NCI-H2081 treated with DMSO at 0.1 percent for 48 hours (cell line): ENCODE data around the gene GATA2.

Experiments used
- DNase-seq: peaks from one replicate; lab custom pipeline; 2025; lab: John Stamatoyannopoulos, UW

The GATA2 gene

DNA sequence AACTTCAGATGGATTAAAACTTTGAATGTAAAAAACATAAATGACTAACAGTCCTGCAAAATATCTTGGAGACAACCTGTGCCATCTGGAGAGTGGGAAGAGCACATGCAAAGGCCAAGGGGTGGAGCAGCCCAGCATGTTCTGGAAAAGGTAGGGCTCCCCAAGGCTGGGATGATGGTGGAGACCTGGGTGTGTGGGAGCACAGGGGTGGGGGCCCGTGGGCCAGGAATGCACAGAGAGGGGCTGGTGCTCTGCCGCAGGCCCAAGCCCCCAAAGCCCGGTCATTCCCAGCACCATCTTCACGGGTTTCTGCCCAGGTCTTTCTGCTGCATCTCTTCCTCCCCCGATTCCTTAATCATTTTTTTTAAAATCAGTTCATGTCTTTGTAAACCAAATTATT is 9.7 kb upstream of the GATA2 start:
- DNase-seq: no peak

- DNase-seq: no peak
Measured at GRCh38 chr3:128501431-128501830, 8.4 kb upstream of the GATA2 start.

- DNase-seq: no peak
Measured at GRCh38 chr3:128500556-128500955, 7.6 kb upstream of the GATA2 start.

- no peak for DNase-seq
Measured at GRCh38 chr3:128499724-128500275, 6.8 kb upstream of the GATA2 start.

DNA sequence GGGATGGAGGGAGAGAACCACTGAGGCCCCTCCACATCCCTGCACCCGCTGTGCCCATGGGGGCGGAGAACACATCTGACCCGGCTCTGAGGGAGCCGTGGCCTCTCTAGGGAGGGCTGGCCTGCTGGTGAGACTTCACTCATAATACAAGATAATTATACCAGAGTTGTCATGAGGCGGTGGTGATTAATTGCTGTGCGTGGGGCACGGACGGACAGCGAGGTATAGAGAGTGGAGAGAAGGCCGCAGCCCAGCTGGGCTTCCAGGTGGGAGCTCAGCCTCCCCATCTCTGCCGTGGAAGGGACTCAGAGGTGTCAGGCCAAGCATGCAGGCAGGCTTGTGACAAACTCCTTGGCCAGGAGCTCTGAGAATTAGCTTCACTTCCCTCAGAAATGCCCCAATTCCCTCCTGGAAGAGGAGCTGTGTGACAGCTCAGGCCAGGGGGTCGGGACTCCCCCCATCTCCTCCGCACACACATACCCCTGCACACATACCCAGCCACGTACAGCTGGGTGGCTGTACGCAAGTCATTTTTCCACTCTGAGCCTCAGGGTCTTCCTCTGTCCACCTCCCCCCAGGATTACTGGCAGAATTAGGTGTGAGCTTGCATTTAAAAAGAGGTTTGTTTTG is 6.0 kb upstream of the GATA2 start:
- DNase-seq: no peak

DNA sequence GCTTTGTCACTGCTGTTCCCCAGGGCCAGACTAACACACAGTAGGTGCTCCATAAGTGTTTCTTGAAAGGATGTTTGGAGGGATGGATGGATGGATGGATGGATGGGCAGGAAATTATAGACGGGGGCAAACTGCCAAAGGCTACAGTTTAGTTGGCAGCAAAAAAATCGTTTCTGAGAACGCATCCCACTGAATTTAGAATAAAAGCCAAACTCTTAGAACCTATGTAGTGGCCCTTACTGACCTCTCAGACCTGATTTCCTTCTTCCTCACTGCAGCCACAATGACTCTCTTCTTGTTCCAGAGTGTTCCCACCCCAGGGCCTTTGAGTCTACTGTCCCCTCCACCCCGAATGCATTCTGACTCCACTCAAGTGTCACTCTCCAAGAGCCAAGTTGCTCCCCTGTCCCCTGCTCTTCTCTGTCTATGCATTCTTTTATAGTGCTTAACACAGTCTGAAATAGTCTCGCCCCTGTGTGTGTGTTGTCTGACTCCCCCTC is 5.2 kb upstream of the GATA2 start:
- DNase-seq: no peak

GRCh38 chr3:128497305-128498126 is 4.5 kb upstream of the GATA2 start:
- DNase-seq: peak; percentile 49

GRCh38 chr3:128496602-128497304 is 3.8 kb upstream of the GATA2 start:
- DNase-seq: no peak

DNA sequence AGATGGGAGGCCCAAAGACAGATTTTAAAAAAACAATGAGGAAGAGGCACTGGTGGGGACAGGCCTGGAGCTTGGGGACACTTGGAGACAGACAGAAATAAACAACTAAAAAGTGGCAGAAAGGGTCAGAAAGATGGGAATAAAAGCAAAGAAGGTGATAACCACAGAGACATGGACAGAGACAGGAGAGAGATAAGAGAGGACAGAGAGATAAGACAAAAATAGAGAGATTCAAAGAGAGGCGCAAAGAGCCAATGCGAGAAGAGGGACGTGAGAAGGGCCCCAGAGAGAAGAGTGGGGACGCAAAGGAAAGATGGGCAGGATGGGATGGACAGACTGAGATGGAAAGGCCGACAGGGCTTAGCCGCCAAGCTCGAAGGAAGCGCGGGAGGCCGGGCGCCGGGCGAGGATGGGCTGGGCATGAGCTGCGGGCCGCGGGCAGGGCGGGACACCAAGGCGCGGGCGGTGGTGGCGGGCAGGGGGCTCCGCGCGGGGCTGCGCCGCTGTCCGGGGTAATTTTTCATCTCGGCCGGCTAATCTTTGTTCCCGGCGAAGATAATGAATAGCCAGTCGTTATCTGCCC is 3.1 kb upstream of the GATA2 start:
- no peak for DNase-seq

- no peak for DNase-seq
Measured at GRCh38 chr3:128495435-128495970, 2.5 kb upstream of the GATA2 start.

- DNase-seq: no peak
Measured at GRCh38 chr3:128494367-128494650, 1.3 kb upstream of the GATA2 start.

DNA sequence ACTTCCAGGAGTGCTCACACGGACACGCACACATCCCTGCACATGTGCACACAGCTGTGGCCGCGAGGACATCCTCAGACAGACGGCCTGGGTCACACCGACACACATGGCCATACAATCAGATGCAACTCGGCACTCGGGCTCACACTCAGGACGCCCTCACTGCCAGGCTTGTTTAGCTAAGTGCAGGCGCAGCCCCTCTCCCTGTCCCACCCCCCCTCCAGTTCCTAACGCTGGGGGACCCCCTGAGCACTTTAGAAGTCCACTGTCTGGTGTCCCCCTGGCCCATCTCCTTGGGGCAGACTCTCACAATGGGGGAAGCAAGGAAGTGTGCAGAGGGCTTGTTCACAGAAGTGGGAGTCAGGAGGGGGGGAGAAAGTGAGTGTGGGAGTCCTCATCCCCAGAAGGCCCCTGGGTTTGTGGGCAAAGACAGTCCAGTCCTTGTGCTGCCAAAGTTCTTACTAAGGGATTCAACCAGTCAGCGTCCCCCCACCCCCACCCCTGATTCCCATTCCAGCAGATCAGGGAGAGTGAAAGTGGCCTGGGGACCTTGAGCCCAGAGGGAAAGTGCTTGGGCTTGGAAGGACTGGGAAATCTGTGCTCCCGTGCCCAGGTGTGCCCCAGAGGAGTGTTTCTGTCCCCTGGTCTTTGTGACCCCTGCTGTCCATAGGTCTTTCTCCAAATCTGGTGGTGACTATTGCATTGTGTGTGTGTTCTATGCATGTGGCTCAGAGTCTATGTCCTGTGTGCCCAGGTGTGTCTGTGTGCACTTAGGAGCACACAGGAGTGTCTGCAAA is 767 bp upstream of the GATA2 start:
- DNase-seq: no peak

GRCh38 chr3:128491941-128492670 is 895 bp downstream of the GATA2 start:
- DNase-seq: no peak

- DNase-seq: no peak
Measured at GRCh38 chr3:128491691-128491940, 1.4 kb downstream of the GATA2 start.

DNA sequence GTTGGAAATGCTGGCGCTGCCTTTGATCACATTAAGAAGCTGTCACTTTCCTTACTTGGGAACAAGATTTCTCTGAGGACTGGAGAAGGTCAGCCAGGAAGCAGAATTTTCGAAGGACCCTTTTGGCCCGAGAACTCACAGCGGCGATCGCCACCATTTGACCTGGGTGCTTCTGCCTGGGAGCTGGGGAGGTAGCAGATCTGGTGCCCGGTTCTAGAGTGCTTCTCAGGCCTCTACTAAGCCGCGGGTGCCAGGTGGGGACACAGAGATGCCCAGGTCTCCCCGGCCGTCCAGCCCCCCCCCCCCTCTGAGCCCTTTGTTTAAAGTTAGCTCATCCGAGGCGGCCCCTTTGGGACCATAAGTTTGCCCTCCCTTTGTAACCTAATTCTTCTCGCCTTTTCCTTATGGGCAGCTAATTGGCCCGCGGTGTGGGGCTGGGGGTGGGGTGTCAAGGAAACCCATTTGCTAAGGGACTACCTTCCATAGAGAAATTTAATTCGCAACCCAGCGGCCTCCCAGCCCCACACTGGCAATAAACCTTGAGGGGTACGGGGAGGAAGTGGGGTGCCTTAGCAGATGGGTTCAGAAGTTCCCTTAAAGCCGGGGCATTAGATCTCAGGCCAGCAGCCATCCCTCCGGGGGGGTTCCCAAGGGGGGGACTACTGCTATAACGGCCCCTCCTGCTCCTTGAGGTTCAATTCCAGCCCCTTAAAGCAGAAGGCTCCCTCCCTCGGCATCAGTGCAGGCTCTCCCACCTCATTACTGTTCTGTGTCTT is 1.9 kb downstream of the GATA2 start:
- no peak for DNase-seq

DNA sequence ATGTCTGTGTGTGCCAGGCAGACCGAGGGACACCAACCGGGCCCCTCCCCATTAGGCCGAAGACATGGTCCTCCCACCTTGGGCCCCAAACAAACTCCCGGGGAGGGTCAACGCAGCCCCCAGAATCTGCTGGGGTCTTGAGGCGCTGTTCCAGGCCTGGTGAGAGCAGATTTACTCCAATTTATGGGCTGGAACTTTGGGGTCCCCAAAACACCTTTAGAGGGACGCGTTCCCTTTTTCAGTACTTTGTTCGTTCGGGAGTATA is 2.4 kb downstream of the GATA2 start:
- DNase-seq: no peak

GRCh38 chr3:128489927-128490649 is 2.9 kb downstream of the GATA2 start:
- no peak for DNase-seq

GRCh38 chr3:128489674-128489926 is 3.4 kb downstream of the GATA2 start:
- no peak for DNase-seq

GRCh38 chr3:128488991-128489673 is 3.9 kb downstream of the GATA2 start:
- no peak for DNase-seq

DNA sequence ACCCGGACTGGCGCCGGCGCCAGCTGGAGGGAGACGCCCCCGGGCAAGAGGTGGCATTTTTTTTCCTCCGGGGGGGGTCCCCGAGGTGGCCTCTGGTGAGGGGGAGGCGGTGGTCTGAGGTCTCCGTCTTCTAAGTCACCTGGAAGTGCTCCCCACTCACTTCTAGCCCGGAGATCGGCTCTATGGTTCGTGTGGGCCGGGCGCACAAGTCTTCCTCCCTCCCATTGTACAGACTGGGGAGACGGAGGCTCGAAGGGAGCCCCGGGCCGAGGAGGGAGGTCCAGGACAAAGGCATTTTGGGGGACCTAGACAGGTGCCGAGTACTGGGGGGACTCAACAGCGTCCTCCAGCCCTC is 4.4 kb downstream of the GATA2 start:
- no peak for DNase-seq
